Measurements from ENCODE around the gene GP1BB.

- TF ChIP-seq CTCF (conservative IDR thresholded peaks at IDR 0.05; ENCODE audit: low read depth, low read length) (no peak), POLR2A (IDR thresholded peaks at IDR 0.05; ENCODE audit: low read depth, low read length) (no peak), RAD21 (IDR thresholded peaks at IDR 0.05; ENCODE audit: low read length) (no peak), MAZ (IDR thresholded peaks at IDR 0.05; ENCODE audit: borderline replicate concordance, low read depth, low read length) (no peak), MAFK (IDR thresholded peaks at IDR 0.05; ENCODE audit: low read depth, low read length) (no peak), MXI1 (IDR thresholded peaks at IDR 0.05; ENCODE audit: borderline replicate concordance, low read depth, low read length) (no peak), CEBPB (IDR thresholded peaks at IDR 0.05; ENCODE audit: low read depth, low read length) (no peak)
Observed at GRCh38 chr22:19716041-19716828, 7.1 kb upstream of the GP1BB start.

Data from IMR-90 (cell line).